AG10803 (cell line): ENCODE data around the gene DYNC2I2.

ENCODE experiments used
- DNase-seq: peaks from one replicate; pipeline ENCODE4 v3.0.0; 2010; ENCODE audit warnings: low read depth
- H3K4me3 ChIP-seq: 2 replicates; pipeline ENCODE4 v1.5.1; 2011; ENCODE audit warnings: mild to moderate bottlenecking, low read length, control low read depth
- CTCF ChIP-seq: conservative IDR thresholded peaks from 2 replicates; pipeline ENCODE4 v1.5.1; 2011; ENCODE audit warnings: mild to moderate bottlenecking, low read length, control low read depth, inconsistent platforms

The DYNC2I2 gene

GRCh38 chr9:128634111-128634510 is 22.5 kb downstream of the DYNC2I2 start:
- no peak for TF ChIP-seq CTCF
- DNase-seq = no peak
- H3K4me3 ChIP-seq = no peak overlapping the region

- TF ChIP-seq CTCF = no peak
- DNase-seq = no peak
- H3K4me3 ChIP-seq = no peak overlapping the region
These were observed 23.0 kb downstream of the DYNC2I2 start for GRCh38 chr9:128633601-128634000.

GRCh38 chr9:128633057-128633456 is 23.6 kb downstream of the DYNC2I2 start:
- no peak for TF ChIP-seq CTCF
- no peak overlapping the region for H3K4me3 ChIP-seq
- DNase-seq = no peak

- no peak overlapping the region for H3K4me3 ChIP-seq
- TF ChIP-seq CTCF = no peak
- DNase-seq = no peak
These were observed 24.2 kb downstream of the DYNC2I2 start for GRCh38 chr9:128632486-128632885.

DNA sequence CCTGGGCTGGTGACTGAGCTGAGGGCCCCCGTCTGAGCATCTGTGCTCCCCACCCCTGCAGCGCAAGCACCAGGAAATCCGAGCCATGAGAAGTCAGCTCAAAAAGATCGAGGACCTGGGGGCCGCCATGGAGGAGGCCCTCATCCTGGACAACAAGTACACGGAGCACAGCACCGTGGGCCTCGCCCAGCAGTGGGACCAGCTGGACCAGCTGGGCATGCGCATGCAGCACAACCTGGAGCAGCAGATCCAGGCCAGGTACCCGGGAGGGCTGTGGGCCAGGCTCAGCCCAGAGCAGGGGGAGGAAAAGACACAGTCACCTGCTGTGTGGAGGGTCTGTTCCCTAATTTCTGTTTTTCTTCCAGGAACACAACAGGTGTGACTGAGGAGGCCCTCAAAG is 24.6 kb downstream of the DYNC2I2 start:
- TF ChIP-seq CTCF = no peak
- no peak for DNase-seq
- no peak overlapping the region for H3K4me3 ChIP-seq

DNA sequence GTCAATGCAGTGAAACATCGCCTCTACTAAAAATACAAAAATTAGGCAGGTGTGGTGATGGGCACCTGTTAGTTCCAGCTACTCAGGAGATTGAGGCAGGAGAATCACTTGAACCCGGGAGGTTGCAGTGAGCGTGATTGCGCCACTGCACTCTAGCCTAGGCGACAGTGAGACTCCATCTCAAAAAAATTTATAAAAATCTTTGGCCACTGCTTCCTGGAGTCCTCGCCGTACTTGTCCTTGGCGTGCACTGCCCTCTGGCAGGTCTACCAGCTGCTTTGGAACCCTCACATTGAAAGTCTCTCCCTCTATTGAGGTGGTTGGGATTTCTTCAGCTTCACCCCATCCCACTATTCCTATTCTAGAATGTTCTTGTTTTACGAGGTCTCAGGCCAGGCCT is 25.0 kb downstream of the DYNC2I2 start:
- no peak for DNase-seq
- H3K4me3 ChIP-seq = no peak overlapping the region
- TF ChIP-seq CTCF = no peak

DNA sequence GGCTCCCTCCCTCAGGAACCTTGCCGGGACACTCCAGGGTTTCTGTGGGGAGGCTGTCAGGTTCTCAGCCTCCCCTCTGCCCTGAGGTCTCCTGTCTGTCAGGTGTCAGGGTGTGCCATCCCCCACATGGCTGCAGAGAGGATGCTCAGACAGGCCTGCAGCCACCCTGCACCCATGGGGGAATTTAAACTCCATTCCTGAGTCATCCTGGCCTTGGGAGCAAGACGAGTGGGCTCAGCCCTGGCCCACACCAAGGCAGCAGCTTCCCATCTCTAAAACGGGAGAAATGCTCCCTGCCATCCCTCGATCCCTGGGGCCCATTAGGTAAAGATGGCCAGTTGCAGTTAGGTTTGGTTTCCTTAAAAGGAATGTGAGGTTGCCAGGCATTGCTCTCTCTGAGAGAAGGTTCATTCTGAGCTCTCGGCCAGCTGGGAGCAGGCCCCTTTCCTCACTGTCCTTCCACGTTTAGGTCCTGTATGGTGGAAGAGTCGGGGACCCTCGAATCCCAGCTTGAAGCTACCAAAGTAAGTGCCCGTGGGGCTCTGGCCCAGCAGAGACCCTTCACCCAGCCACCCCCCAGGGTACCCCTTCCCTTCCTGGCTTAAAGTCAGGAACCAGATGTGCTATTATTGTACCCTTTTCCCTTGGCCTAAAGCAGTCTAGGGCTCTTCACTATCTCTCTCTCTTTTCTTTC is 26.6 kb downstream of the DYNC2I2 start:
- no peak for DNase-seq
- no peak overlapping the region for H3K4me3 ChIP-seq
- TF ChIP-seq CTCF = no peak
